ENCODE measurements around the gene ATN1.
A peak's percentile ranks its signal among the peaks of the same experiment; 100 is the strongest.
"Not testable (repeated sequence)": the region's sequence is repeated elsewhere in the genome, so short reads cannot be mapped to it uniquely, and the experiment has no call there.

The ATN1 gene

GRCh38 chr12:6927379-6928021 lies at the start of gene ATN1:
ATN1 (plus strand) TSS chr12:6927959; CDS start chr12:6934002, 6,043 bp downstream.
- no peak for DNase-seq (ENCODE audit: low read depth in 1 of 2, low spot score in 1 of 2)

- DNase-seq (ENCODE audit: low read depth in 1 of 2, low spot score in 1 of 2) = not testable (repeated sequence)
Measured at GRCh38 chr12:6879824-6880223, 47.9 kb upstream of the ATN1 start.

- no peak for DNase-seq (ENCODE audit: low read depth in 1 of 2, low spot score in 1 of 2)
Measured at GRCh38 chr12:6883252-6883651, 44.5 kb upstream of the ATN1 start.

- DNase-seq (ENCODE audit: low read depth in 1 of 2, low spot score in 1 of 2) = no peak
Measured at GRCh38 chr12:6883683-6884082, 44.1 kb upstream of the ATN1 start.

GRCh38 chr12:6884539-6884938 lies 43.2 kb upstream of the ATN1 start:
- no peak for DNase-seq (ENCODE audit: low read depth in 1 of 2, low spot score in 1 of 2)

- DNase-seq (ENCODE audit: low read depth in 1 of 2, low spot score in 1 of 2) = not testable (repeated sequence)
Measured at GRCh38 chr12:6886206-6886999, 41.4 kb upstream of the ATN1 start.

- DNase-seq (ENCODE audit: low read depth in 1 of 2, low spot score in 1 of 2) = no peak
Measured at GRCh38 chr12:6887460-6887859, 40.3 kb upstream of the ATN1 start.

- DNase-seq (ENCODE audit: low read depth in 1 of 2, low spot score in 1 of 2) = no peak
Measured at GRCh38 chr12:6888360-6888759, 39.4 kb upstream of the ATN1 start.

GRCh38 chr12:6888794-6889193 lies 39.0 kb upstream of the ATN1 start:
- DNase-seq (ENCODE audit: low read depth in 1 of 2, low spot score in 1 of 2) = not testable (repeated sequence)

- DNase-seq (ENCODE audit: low read depth in 1 of 2, low spot score in 1 of 2) = not testable (repeated sequence)
Measured at GRCh38 chr12:6889775-6890573, 37.8 kb upstream of the ATN1 start.

- peak; percentile 98 to 99 for DNase-seq (ENCODE audit: low read depth in 1 of 2, low spot score in 1 of 2)
Measured at GRCh38 chr12:6890789-6891645, 36.7 kb upstream of the ATN1 start.

GRCh38 chr12:6891646-6892001 lies 36.1 kb upstream of the ATN1 start:
- DNase-seq (ENCODE audit: low read depth in 1 of 2, low spot score in 1 of 2) = no peak

GRCh38 chr12:6892683-6893082 lies 35.1 kb upstream of the ATN1 start:
- not testable (repeated sequence) for DNase-seq (ENCODE audit: low read depth in 1 of 2, low spot score in 1 of 2)

- no peak for DNase-seq (ENCODE audit: low read depth in 1 of 2, low spot score in 1 of 2)
Measured at GRCh38 chr12:6894321-6894720, 33.4 kb upstream of the ATN1 start.

GRCh38 chr12:6896846-6897435 lies 30.8 kb upstream of the ATN1 start:
- DNase-seq (ENCODE audit: low read depth in 1 of 2, low spot score in 1 of 2) = no peak

- DNase-seq (ENCODE audit: low read depth in 1 of 2, low spot score in 1 of 2) = no peak
Measured at GRCh38 chr12:6899427-6899826, 28.3 kb upstream of the ATN1 start.

- no peak for DNase-seq (ENCODE audit: low read depth in 1 of 2, low spot score in 1 of 2)
Measured at GRCh38 chr12:6899837-6900519, 27.8 kb upstream of the ATN1 start.

GRCh38 chr12:6902448-6902847 lies 25.3 kb upstream of the ATN1 start:
- no peak for DNase-seq (ENCODE audit: low read depth in 1 of 2, low spot score in 1 of 2)

GRCh38 chr12:6903722-6904121 lies 24.0 kb upstream of the ATN1 start:
- DNase-seq (ENCODE audit: low read depth in 1 of 2, low spot score in 1 of 2) = no peak

All from activated T-helper 1 cell treated with anti-CD3 and anti-CD28 coated beads, Interleukin-2, amount 50 U/mL, for 16 hours (primary cell).